Activated gamma-delta T cell treated with anti-CD3 and anti-CD28 coated beads, Interleukin-2, amount 50 U/mL, for 16 hours (primary cell): ENCODE data around the gene DCUN1D1.

ENCODE experiments used
- DNase-seq: peaks from one replicate; pipeline ENCODE4 v3.0.0-alpha.2; 2020; ENCODE audit warnings: low read depth

The DCUN1D1 gene

DNA sequence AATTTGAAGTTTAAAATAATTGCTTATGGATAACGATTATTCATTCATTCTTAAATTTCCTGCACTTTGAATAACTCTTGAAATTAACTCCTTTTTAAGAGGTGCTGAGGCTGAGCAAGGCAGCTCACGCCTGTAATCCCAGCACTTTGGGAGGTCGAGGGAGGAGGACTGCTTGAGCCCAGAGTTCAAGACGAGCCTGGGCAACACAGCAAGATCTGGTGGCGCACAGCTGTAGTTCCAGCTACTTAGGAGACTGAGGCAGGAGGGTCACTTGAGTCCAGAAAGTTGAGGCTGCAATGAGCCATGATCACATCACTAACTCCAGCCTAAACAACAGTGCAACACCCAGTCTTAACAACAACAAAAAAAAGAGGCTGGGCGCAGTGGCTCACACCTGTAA is 8.0 kb downstream of the DCUN1D1 start:
- DNase-seq: no peak

- no peak for DNase-seq
These were observed 8.7 kb downstream of the DCUN1D1 start for GRCh38 chr3:182971637-182972036.

- no peak for DNase-seq
These were observed 9.4 kb downstream of the DCUN1D1 start for GRCh38 chr3:182970811-182971418.

GRCh38 chr3:182969853-182970252 is 10.5 kb downstream of the DCUN1D1 start:
- no peak for DNase-seq

DNA sequence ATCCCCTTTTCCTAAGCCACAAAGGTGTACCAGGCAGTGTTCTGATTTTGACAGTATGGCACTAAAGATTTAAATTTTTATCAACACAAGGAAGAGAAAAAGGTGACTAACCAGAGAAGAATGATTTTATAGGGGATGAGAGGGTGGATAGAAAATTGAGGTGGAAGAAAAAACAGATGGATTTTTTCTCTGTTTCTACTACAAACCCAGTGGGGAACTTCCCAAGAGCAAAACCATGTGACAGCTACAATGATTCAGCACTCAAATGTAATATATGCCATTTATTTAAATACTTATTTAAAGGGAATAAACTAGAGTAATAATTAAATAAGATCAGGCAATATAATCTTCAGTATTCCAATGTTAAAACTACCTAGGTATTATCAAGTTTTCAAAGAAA is 11.1 kb downstream of the DCUN1D1 start:
- DNase-seq: no peak

- DNase-seq: no peak
These were observed 12.8 kb downstream of the DCUN1D1 start for GRCh38 chr3:182967218-182968204.

GRCh38 chr3:182965861-182966366 is 14.4 kb downstream of the DCUN1D1 start:
- DNase-seq: no peak

GRCh38 chr3:182964179-182964578 is 16.2 kb downstream of the DCUN1D1 start:
- DNase-seq: no peak

- DNase-seq: no peak
These were observed 18.2 kb downstream of the DCUN1D1 start for GRCh38 chr3:182962166-182962565.

DNA sequence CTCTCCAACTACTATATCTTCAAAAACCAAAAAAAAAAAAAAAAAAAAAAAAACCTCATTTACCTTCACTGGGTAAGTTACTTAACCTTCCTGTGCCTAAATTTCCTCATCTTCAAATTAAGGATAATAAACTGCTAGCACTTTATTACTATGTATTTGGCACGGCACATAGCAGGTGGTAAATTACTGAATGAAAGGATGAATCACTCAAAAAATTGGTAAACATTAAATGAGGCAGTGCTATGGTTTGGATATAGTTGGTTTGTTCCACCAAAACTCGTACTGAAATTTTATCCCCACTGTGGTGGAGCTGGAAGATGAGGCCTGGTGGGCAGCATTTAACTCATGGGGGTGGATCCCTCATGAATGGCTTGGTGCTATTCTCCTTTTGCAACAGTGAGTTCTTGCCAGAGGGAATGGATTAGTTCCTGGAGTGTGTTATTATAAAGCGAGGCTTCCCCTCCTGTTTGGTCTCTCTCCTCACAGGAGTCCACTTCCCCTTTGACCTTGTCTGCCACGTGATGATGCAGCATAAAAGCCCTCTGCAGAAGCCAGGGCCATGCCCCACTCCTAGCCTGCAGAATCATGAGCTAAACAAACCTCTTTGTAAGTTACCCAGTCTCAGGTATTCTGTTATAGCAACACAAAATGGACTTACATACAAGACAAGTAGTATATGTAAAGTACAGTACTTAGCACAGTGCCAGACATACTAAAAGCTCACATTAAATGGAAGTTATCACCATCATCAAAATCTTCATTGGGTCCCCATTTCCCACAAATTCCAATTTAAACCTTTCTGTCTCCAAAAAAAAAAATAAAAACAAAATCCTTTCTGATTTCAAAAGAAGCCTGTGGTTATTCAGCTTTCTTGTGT is 20.6 kb downstream of the DCUN1D1 start:
- DNase-seq: no peak

DNA sequence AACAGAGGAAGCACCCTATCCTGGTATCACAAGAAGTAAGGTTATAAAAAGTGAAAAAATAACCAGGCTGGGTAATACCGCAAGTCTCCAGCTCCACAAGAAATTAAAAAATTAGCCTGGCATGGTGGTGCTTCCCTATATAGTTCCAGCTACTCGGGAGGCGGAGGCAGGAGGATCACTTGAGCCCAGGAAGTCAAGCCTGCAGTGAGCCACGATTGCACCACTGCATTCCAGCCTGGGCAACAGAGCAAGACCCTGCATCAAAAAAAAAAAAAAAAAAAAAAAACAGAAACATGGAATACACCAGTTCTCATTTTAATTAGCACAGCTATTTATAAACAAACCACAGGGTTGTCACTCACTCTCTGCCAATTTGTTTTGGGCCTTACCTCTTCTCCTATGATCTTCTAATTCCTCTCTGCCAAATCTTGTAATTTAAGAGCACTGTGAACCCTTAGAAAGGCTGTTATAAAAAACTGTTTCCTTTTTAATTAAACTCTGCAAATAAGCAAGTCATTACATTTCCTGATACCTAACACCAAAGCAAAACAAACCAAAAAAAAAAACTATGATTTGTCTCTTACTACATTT is 22.6 kb downstream of the DCUN1D1 start:
- no peak for DNase-seq

DNA sequence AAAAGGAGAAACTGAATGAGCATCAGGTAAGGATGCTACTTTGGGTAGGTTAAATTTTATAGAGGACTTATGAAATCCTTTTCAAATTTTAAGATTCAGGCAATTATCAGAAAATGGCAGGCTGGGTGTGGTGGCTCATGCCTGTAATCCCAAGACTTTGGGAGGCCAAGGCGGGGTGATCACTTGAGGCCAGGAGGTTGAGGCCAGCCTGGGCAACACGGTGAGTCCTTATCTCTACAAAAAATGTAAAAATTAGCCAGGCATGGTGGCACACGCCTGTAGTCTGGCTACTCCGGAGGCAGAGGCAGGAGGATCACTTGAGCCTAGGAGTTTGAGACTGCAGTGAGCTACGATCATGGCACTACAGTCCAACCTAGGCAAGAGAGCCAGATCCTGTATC is 23.1 kb downstream of the DCUN1D1 start:
- no peak for DNase-seq

DNA sequence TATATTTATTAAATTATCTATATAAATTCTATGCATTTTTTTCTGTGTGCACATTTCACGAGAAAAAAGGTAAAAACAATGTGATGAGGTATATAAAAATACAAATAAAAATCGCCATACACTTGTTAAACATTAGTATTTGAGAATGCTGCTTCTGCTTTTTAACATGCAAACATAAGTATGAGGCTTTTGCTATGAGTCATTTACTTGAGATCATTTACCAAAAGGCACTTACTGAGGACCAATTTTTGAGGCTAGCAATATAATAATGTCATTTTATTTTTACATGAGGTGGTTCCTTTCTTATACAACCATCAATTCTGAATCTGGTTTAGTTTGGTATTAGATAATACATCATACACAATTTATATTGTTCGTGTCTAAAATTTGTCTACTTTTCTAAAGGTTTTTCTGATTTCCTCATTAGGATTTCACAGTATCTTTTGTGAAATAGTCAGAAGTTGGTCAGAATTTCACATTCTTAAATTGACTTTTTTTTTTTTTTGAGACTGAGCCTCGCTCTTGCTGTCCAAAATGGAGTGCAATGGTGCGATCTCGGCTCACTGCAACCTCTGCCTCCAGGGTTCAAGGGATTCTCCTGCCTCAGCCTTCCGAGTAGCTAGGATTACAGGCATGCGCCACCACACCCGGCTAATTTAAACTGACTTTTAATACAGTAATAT is 25.6 kb downstream of the DCUN1D1 start:
- no peak for DNase-seq

DNA sequence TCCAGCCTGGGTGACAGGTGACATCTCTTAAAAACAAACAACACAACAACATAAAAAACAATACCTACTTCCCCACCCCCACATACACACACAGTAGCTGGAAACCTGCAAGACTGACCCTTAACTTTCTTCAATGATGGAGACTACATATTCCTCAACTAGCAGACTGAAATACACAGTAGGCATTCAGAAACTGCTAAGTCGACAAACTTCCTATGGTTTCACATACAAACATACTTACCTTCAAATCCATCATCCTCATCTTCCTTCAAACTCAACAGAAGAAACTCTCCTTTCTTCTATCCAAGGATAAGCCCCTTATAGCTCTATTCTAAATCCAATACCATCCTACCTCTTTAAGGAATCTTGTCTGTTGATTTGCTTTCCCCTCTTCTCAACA is 30.6 kb downstream of the DCUN1D1 start:
- DNase-seq: no peak

DNA sequence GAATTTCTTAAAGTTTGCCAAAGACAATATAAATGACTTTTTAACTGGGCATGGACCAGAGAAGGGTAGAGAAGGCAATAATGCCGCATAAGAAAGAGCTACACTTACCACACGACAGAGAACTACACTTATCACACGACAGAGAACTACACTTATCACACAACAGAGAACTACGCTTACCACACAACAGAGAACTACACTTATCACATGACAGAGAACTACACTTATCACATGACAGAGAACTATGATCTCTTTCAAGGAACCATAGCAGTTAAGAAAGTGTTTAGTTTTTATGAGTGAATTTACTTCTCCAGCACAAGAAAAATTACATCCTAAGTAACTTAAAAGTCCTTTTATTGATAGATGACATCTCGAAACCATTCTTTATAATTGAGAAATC is 32.0 kb downstream of the DCUN1D1 start:
- DNase-seq: no peak

GRCh38 chr3:182947888-182948287 is 32.5 kb downstream of the DCUN1D1 start:
- DNase-seq: no peak

DNA sequence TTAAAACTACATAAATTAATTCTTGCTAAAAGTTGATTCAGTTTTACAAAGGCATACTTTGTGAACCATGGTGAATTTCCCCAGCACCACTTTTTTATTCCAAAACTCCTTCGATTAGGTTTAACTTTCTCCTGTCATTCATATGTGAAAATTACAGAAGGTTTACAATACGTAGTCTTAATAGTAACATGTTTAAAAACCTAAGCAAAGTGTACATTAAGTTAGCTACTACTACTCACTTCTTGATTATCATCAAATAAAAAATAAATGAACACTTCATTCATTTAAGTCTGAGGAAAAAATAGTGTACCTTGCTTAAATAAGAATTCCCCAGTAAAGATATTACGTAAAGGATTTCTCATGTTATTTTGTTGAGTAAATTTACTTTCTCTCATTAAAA is 38.6 kb downstream of the DCUN1D1 start:
- DNase-seq: no peak

DNA sequence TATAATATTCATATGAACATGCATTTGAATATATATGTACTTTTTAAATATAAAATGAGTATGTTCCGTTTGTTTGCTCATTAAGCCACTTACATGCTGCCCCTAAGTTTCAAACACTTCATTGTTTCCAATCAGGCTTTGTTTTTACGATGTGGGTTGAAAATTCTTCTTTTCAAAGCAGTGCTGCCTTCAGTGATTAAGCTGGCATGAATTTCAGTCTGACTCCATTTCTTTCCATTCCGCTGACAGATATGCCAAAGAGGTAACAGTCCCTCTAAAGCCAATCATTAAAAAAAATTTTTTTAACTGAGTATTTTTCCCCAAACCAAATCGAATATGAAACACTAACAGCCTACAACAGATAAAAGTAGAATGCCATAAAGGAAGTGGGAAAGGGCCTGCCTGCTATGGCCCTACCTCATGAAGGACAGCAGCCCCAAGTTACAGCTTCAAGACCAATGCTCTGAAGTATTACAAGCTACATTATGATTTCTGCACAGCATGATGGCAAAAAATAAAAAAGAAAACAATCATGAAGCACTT is 40.0 kb downstream of the DCUN1D1 start:
- no peak for DNase-seq

GRCh38 chr3:182937293-182938051 is 42.9 kb downstream of the DCUN1D1 start:
- no peak for DNase-seq

GRCh38 chr3:182936918-182937285 is 43.4 kb downstream of the DCUN1D1 start:
- DNase-seq: no peak
